Large intestine (tissue), 3 donors: ENCODE results near the gene PXYLP1. TPM values are rescaled to one million over a fixed set of nuclear protein-coding genes. Genes with fewer than 3 reads are reported as not detected.
"Not testable (repeated sequence)": the region's sequence is repeated elsewhere in the genome, so short reads cannot be mapped to it uniquely, and the experiment has no call there.

Experiments
- DNase-seq, 2 donors: peaks; one replicate each; pipeline versions ENCODE4 v3.0.0 to v3.0.0-alpha.2; 2013
- H3K27ac ChIP-seq: one replicate; pipeline ENCODE4 v1.5.1; 2013; ENCODE audit warnings: low read length
- H3K27me3 ChIP-seq: 2 replicates; pipeline ENCODE4 v1.6.1; 2013; ENCODE audit warnings: low read length; ENCODE audit not compliant: control insufficient read depth, insufficient read depth
- H3K36me3 ChIP-seq: 2 replicates; pipeline ENCODE4 v1.6.1; 2013; ENCODE audit warnings: low read length; ENCODE audit not compliant: control insufficient read depth, insufficient read depth
- H3K4me1 ChIP-seq: one replicate; pipeline ENCODE4 v1.6.1; 2013; ENCODE audit warnings: low read length; ENCODE audit not compliant: control insufficient read depth, insufficient read depth
- H3K4me3 ChIP-seq: one replicate; pipeline ENCODE4 v1.5.1; 2013; ENCODE audit warnings: low read length
- H3K9me3 ChIP-seq: one replicate; pipeline ENCODE4 v1.6.1; 2013; ENCODE audit warnings: mild to moderate bottlenecking, low read depth, low read length, moderate library complexity; ENCODE audit not compliant: control insufficient read depth
- WGBS: methylation state at CpG from one replicate; pipeline ENCODE4 v1.1.5; 2013; ENCODE audit warnings: low lambda C conversion rate; ENCODE audit not compliant: insufficient coverage; 5-methylcytosine and 5-hydroxymethylcytosine counted together
- polyA plus RNA-seq: library from polyadenylated mRNA; unstranded; fragments of 120-200 nt; gene quantifications from one replicate; pipeline ENCODE4 v1.2.1, GENCODE V29; 2013

The PXYLP1 gene
- polyA plus RNA-seq, 1 donor = 20.2 TPM

DNA sequence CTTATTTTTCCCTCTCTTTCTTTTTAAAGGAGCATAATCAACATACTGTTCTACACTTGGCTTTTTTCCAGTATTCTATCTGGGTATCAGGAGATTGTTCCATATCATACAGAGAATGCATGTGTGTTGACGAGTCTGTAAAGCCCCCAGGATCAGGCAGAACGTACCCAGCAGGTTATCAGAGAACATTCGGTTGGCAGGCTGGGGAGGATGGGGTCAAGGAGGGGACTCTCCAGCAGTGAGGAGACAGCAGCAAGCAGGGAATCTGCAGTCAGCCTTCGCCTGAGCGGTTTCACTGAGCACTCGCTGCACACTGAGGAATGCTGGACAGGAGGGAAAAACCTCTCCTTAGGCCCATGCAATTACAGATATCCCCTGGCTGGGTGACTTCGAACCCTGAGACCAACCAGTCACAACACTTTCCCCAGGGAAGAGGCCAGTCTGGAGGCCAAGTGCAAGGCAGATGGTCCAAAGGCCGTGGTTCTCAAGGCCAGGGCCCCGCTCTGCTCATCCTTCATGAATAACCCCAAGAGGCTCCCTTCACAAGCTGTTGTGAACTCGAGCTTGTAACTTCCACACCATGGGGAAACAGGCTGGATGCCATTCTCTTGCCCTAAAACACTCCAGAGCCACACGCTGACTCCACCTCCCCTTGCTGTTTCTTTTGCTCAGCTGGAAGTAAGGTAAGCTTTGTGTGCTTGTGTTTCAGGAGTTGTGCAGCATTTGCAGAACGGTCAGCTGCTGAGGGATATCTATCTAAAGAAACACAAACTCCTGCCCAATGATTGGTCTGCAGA is 60.1 kb downstream of the PXYLP1 start:
- no CpG with 5 or more reads among the region's 12 CpGs for WGBS
- H3K4me3 ChIP-seq = no peak overlapping the region
- peaks cover 16% of the 10 kb centered on the region for H3K36me3 ChIP-seq
- DNase-seq = peak; percentile 63 to 66
- H3K9me3 ChIP-seq = no peaks in the 10 kb centered on the region
- H3K27ac ChIP-seq = peak overlapping the region; percentile 11
- H3K27me3 ChIP-seq = no peaks in the 10 kb centered on the region
- peaks cover 7% of the 10 kb centered on the region for H3K4me1 ChIP-seq

DNA sequence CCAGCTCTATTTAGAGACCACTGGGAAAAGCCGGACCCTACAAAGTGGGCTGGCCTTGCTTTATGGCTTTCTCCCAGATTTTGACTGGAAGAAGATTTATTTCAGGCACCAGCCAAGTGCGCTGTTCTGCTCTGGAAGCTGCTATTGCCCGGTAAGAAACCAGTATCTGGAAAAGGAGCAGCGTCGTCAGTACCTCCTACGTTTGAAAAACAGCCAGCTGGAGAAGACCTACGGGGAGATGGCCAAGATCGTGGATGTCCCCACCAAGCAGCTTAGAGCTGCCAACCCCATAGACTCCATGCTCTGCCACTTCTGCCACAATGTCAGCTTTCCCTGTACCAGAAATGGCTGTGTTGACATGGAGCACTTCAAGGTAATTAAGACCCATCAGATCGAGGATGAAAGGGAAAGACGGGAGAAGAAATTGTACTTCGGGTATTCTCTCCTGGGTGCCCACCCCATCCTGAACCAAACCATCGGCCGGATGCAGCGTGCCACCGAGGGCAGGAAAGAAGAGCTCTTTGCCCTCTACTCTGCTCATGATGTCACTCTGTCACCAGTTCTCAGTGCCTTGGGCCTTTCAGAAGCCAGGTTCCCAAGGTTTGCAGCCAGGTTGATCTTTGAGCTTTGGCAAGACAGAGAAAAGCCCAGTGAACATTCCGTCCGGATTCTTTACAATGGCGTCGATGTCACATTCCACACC is 60.9 kb downstream of the PXYLP1 start:
- no peaks in the 10 kb centered on the region for H3K27me3 ChIP-seq
- no peaks in the 10 kb centered on the region for H3K9me3 ChIP-seq
- peaks cover 16% of the 10 kb centered on the region for H3K36me3 ChIP-seq
- H3K27ac ChIP-seq = peak overlapping the region; percentile 11
- no peak for DNase-seq
- H3K4me1 ChIP-seq = peaks cover 7% of the 10 kb centered on the region
- WGBS = 80% methylated on average over 2 of the region's 19 CpGs
- no peak overlapping the region for H3K4me3 ChIP-seq

GRCh38 chr3:141294301-141294700 is 62.7 kb downstream of the PXYLP1 start:
- Histone ChIP-seq H3K27me3 (no peaks in the 10 kb centered on the region), H3K4me3 (no peak overlapping the region), H3K27ac (no peak overlapping the region), H3K36me3 (peaks cover 10% of the 10 kb centered on the region), H3K9me3 (no peaks in the 10 kb centered on the region), H3K4me1 (peaks cover 7% of the 10 kb centered on the region)
- no peak for DNase-seq
- 94% methylated on average over 2 of the region's 3 CpGs for WGBS

- no peaks in the 10 kb centered on the region for H3K9me3 ChIP-seq
- H3K4me1 ChIP-seq = peaks cover 7% of the 10 kb centered on the region
- 100% methylated on average over 1 of the region's 2 CpGs for WGBS
- no peaks in the 10 kb centered on the region for H3K27me3 ChIP-seq
- peaks cover 10% of the 10 kb centered on the region for H3K36me3 ChIP-seq
- H3K27ac ChIP-seq = no peak overlapping the region
- no peak overlapping the region for H3K4me3 ChIP-seq
- no peak for DNase-seq
Measured at GRCh38 chr3:141294848-141295247, 63.2 kb downstream of the PXYLP1 start.

GRCh38 chr3:141300426-141300825 is 68.8 kb downstream of the PXYLP1 start:
- not testable (repeated sequence) for DNase-seq, H3K9me3 ChIP-seq, H3K27me3 ChIP-seq, H3K36me3 ChIP-seq, H3K4me3 ChIP-seq, H3K27ac ChIP-seq, H3K4me1 ChIP-seq
- WGBS = no CpG with 5 or more reads among the region's 7 CpGs

DNA sequence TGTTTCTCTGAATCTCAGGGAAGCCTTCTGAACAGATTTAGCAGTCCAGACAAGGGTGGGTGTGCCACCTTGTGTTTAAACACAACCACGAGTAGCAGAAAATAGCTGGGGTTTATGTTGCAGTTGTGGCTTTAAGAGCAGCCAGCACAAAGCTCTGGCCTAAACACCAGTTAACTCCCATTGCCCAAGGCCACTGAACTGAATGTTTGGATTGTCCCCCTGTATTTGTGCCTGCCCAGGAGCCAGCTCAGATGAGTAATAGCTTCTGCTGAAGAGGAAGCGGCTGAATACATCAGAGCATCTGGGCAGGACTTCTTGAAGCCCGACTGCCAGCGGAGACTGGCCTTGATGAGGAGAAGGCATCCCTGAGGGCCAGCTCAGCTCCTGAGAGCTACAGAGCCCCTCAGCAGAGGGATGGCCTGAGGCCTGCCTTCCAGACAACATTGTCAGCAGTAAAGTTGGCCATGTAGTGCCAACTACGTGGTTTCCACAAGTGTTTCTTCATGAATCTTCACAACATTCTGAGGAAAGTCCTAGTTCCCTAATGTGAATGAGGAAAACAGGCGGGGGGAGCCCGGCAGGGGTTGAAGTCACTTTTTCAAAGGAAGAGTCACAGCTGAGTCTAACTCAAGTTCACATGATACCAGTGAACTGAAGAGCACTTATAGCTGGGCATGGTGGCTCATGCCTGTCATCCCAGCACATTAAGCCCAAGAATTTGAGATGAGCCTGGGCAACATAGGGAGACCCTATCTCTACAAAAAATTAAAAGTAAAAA is 70.9 kb downstream of the PXYLP1 start:
- no peaks in the 10 kb centered on the region for H3K27me3 ChIP-seq
- no peak for DNase-seq
- H3K4me1 ChIP-seq = peaks cover 3% of the 10 kb centered on the region
- H3K27ac ChIP-seq = no peak overlapping the region
- WGBS = no CpG with 5 or more reads among the region's 7 CpGs
- H3K4me3 ChIP-seq = no peak overlapping the region
- H3K36me3 ChIP-seq = no peaks in the 10 kb centered on the region
- H3K9me3 ChIP-seq = no peaks in the 10 kb centered on the region

DNA sequence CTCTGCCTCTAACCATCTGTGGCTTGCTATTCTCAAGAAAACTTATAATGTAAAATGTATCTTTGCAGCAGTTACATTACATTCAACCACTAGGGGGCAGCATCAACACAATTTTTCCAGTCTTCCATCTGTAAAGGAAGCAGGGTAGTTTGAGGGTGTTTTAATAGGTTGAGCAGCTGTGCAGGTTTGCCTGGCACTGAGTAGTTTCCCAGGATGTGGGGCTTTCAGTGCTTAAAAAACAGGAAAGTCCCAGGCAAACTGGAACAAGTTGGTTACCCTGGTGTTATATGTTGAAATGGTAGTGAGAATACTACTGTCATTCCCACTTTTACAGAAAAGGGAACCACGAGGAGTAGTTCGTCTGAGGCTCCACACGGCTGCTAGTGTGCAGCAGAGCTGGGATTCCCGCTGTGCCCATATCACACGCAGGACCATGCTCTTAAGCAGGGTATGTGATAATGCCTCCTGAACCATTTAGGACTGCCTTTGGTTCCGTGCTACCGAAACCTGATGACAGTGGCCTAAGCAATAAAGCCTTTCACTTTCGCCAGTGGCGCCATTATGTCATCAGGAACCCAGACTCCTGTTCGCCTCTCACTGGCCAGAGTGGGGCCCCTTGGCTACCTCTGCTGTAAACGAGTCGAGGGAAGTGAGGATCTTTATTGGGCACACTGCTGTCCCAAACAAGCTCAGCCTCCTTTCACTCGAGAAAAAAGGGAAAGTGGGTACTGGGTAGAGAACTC is 72.0 kb downstream of the PXYLP1 start:
- peak; percentile 59 to 75 for DNase-seq
- Histone ChIP-seq H3K27me3 (no peaks in the 10 kb centered on the region), H3K27ac (no peak overlapping the region), H3K36me3 (no peaks in the 10 kb centered on the region), H3K9me3 (no peaks in the 10 kb centered on the region), H3K4me3 (no peak overlapping the region), H3K4me1 (peaks cover 5% of the 10 kb centered on the region)
- WGBS = 80% methylated on average over 2 of the region's 13 CpGs

DNA sequence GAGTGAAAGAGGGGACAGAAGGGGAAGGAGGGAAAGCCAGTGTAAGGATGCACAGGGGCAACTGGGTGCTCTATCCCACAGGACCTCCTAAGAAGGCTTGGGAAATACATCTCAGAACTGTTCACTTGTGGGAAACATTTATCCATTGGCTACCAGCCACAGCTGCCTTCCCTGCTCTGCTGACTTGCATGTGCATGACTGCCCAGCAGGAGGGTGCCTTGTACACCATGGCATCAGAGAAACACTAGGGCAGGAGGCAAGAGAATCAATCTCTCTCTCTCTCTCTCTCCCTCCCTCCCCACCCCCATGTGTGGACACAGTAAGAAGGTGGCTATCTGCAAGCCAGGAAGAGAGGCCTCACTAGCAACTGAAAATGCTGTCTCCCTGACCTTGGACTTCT is 73.8 kb downstream of the PXYLP1 start:
- Histone ChIP-seq H3K4me1 (peaks cover 5% of the 10 kb centered on the region), H3K27me3 (no peaks in the 10 kb centered on the region), H3K4me3 (no peak overlapping the region), H3K9me3 (no peaks in the 10 kb centered on the region), H3K36me3 (no peaks in the 10 kb centered on the region), H3K27ac (no peak overlapping the region)
- no peak for DNase-seq

GRCh38 chr3:141306276-141306675 is 74.7 kb downstream of the PXYLP1 start:
- Histone ChIP-seq H3K36me3 (no peaks in the 10 kb centered on the region), H3K27ac (no peak overlapping the region), H3K4me3 (no peak overlapping the region), H3K9me3 (no peaks in the 10 kb centered on the region), H3K4me1 (peaks cover 9% of the 10 kb centered on the region), H3K27me3 (no peaks in the 10 kb centered on the region)
- WGBS = no CpG with 5 or more reads among the region's 5 CpGs
- no peak for DNase-seq

- Histone ChIP-seq H3K4me1 (peaks cover 10% of the 10 kb centered on the region), H3K27ac (no peak overlapping the region), H3K4me3 (no peak overlapping the region), H3K9me3 (no peaks in the 10 kb centered on the region), H3K36me3 (no peaks in the 10 kb centered on the region), H3K27me3 (no peaks in the 10 kb centered on the region)
- WGBS = no CpG with 5 or more reads among the region's 5 CpGs
- DNase-seq = no peak
Measured at GRCh38 chr3:141306922-141307321, 75.3 kb downstream of the PXYLP1 start.
